Body of pancreas (tissue), 4 donors: ENCODE results near the gene PMM1. TPM values are rescaled to one million over a fixed set of nuclear protein-coding genes. Genes with fewer than 3 reads are reported as not detected.
"Not testable (repeated sequence)": the region's sequence is repeated elsewhere in the genome, so short reads cannot be mapped to it uniquely, and the experiment has no call there.

ENCODE experiments used
- ATAC-seq: fragments of 150-250 bp; one replicate; pipeline ENCODE4 v1.9.1; 2016
- DNase-seq, 4 donors: peaks; one replicate each; pipeline ENCODE4 v3.0.0-alpha.2; 2019
- H3K27ac ChIP-seq, 4 donors: fragments of 200-600 bp; sonication (generic); 1 replicate in 3 of 4; 2 replicates in 1 of 4; pipeline versions ENCODE4 v1.5.1 to v1.6.1; 2016 to 2019; ENCODE audit warnings: mild to moderate bottlenecking in 1 of 4, mixed read lengths in 1 of 4, moderate library complexity in 1 of 4
- H3K27me3 ChIP-seq, 2 donors: fragments of 200-600 bp; sonication (generic); one replicate each; pipeline ENCODE4 v1.6.0; 2016; ENCODE audit warnings: mild to moderate bottlenecking in 1 of 2
- H3K36me3 ChIP-seq, 2 donors: fragments of 200-600 bp; sonication (generic); replicated peaks in 1 of 2; 2 replicates each; pipeline ENCODE4 v1.5.1; 2016; ENCODE audit warnings: low read depth in 2 of 2; ENCODE audit not compliant: insufficient read depth in 1 of 2
- H3K4me1 ChIP-seq: fragments of 200-600 bp; sonication (generic); one replicate; pipeline ENCODE4 v1.6.0; 2016
- H3K4me3 ChIP-seq, 2 donors: fragments of 200-600 bp; sonication (generic); 1 replicate in 1 of 2; 2 replicates in 1 of 2; pipeline ENCODE4 v1.5.1; 2016 to 2019
- H3K9me3 ChIP-seq, 3 donors: fragments of 200-600 bp; sonication (generic); 1 replicate in 2 of 3; 2 replicates in 1 of 3; pipeline ENCODE4 v1.5.1; 2016
- CTCF ChIP-seq, 7 experiments: fragments of 450-650 bp in 4 of 7; fragments of 200-600 bp in 3 of 7; sonication (generic) in 3 of 7; IDR thresholded peaks; one replicate each; pipeline ENCODE4 v1.5.1; 2016 to 2019; ENCODE audit warnings: antibody characterized with exemption in 7 of 7
- POLR2A ChIP-seq, 3 donors: fragments of 450-650 bp; IDR thresholded peaks; one replicate each; pipeline ENCODE4 v1.6.1; 2016; ENCODE audit warnings: antibody characterized with exemption in 3 of 3, mild to moderate bottlenecking in 2 of 3
- WGBS, 2 donors: methylation state at CpG; one replicate each; pipeline ENCODE4 v1.1.5; 2017; 5-methylcytosine and 5-hydroxymethylcytosine counted together
- intact Hi-C: fragments of 100-400 bp; cut with DNase I; formaldehyde crosslinking; loops from one replicate; pipeline ENCODE4 v1.15.1; 2023
- total RNA-seq, 2 donors: library from RNA; depleted of rRNA; stranded (reverse); fragments of >200 nt; gene quantifications; one replicate each; pipeline ENCODE4 v1.1.0, GENCODE V29; 2016

Gene PMM1
- total RNA-seq, 2 donors from 2014 or later = 49.3 to 54.1 TPM

GRCh38 chr22:41573677-41574076, 16.0 kb downstream of the PMM1 start:
- no peak for TF ChIP-seq CTCF (IDR thresholded peaks at IDR 0.05)
- no peak for TF ChIP-seq POLR2A (IDR thresholded peaks at IDR 0.05)
- WGBS, 2 donors = 90 to 91% methylated on average over 4 to 11 of the region's 11 CpGs
- Histone ChIP-seq H3K27me3 (no peaks in the 10 kb centered on the region), H3K36me3 (no peaks in the 10 kb centered on the region), H3K27ac (no peak overlapping the region), H3K4me1 (peaks cover 8% of the 10 kb centered on the region), H3K4me3 (no peak overlapping the region), H3K9me3 (no peaks in the 10 kb centered on the region)
- intact Hi-C loops = no loop called here
- no peak for ATAC-seq
- DNase-seq = no peak

- peaks cover 13% of the 10 kb centered on the region for H3K4me1 ChIP-seq
- H3K4me3 ChIP-seq, intact Hi-C loops, H3K36me3 ChIP-seq, H3K27ac ChIP-seq, H3K27me3 ChIP-seq, H3K9me3 ChIP-seq, ATAC-seq, DNase-seq: not testable (repeated sequence)
- WGBS, 2 donors = 95 to 97% methylated on average over 3 of the region's 3 CpGs
Observed at GRCh38 chr22:41572305-41572704, 17.3 kb downstream of the PMM1 start.

- 95 to 97% methylated on average over 7 to 14 of the region's 14 CpGs for WGBS, 2 donors
- H3K27me3 ChIP-seq = no peaks in the 10 kb centered on the region
- no peak overlapping the region for H3K4me3 ChIP-seq
- H3K36me3 ChIP-seq = no peaks in the 10 kb centered on the region
- intact Hi-C loops = no loop called here
- TF ChIP-seq POLR2A (IDR thresholded peaks at IDR 0.05) (no peak), CTCF (IDR thresholded peaks at IDR 0.05) (no peak)
- H3K4me1 ChIP-seq = peaks cover 13% of the 10 kb centered on the region
- no peaks in the 10 kb centered on the region for H3K9me3 ChIP-seq
- ATAC-seq (no peak), DNase-seq (no peak)
- H3K27ac ChIP-seq = no peak overlapping the region
Observed at GRCh38 chr22:41571786-41572185, 17.9 kb downstream of the PMM1 start.

GRCh38 chr22:41570221-41570620, 19.4 kb downstream of the PMM1 start:
- H3K4me1 ChIP-seq = peaks cover 21% of the 10 kb centered on the region
- intact Hi-C loops = no loop called here
- no peak overlapping the region for H3K4me3 ChIP-seq
- TF ChIP-seq CTCF (IDR thresholded peaks at IDR 0.05) (no peak), POLR2A (IDR thresholded peaks at IDR 0.05) (no peak)
- 94 to 100% methylated on average over 2 to 3 of the region's 3 CpGs for WGBS, 2 donors
- H3K27ac ChIP-seq = no peak overlapping the region
- no peak for DNase-seq
- H3K27me3 ChIP-seq = no peaks in the 10 kb centered on the region
- ATAC-seq = no peak
- no peaks in the 10 kb centered on the region for H3K36me3 ChIP-seq
- no peaks in the 10 kb centered on the region for H3K9me3 ChIP-seq

GRCh38 chr22:41568811-41569210, 20.8 kb downstream of the PMM1 start:
- Histone ChIP-seq H3K4me3 (no peak overlapping the region), H3K27ac (no peak overlapping the region), H3K36me3 (no peaks in the 10 kb centered on the region), H3K9me3 (no peaks in the 10 kb centered on the region), H3K27me3 (no peaks in the 10 kb centered on the region), H3K4me1 (peaks cover 35% of the 10 kb centered on the region)
- peak; percentile 50 to 65 (median 57) for DNase-seq
- intact Hi-C loops = no loop called here
- peak; percentile 62 for ATAC-seq
- WGBS, 2 donors = 56 to 60% methylated on average over 7 of the region's 7 CpGs
- no peak for TF ChIP-seq POLR2A (IDR thresholded peaks at IDR 0.05)
- TF ChIP-seq CTCF (IDR thresholded peaks at IDR 0.05) = no peak
